Measurements from ENCODE around the gene KCNA5. TPM values are rescaled to one million over a fixed set of nuclear protein-coding genes. Genes with fewer than 3 reads are reported as not detected.

Gene KCNA5
- total RNA-seq, 1 donor from 2014 or later, result 0.13 TPM

Other genes starting within 250 kb of the KCNA5 start
- not detected for gene KCNA1, start 134.0 kb upstream of the KCNA5 start, total RNA-seq